CD4-positive, alpha-beta T cell treated with Interleukin-21 for 1 hour (primary cell): ENCODE measurements around the gene GTPBP10.
"Not testable (repeated sequence)": the region's sequence is repeated elsewhere in the genome, so short reads cannot be mapped to it uniquely, and the experiment has no call there.

ENCODE experiments used
- DNase-seq: peaks from one replicate; pipeline ENCODE4 v3.0.0-alpha.2; 2020

The GTPBP10 gene

GRCh38 chr7:90346336-90347125, at the start of gene GTPBP10:
Gene GTPBP10, plus strand, starts transcription at chr7:90346716. Its CDS starts 26 bp downstream, at chr7:90346742.
- peak; percentile 95 for DNase-seq

- peak; percentile 9 for DNase-seq
Observed at GRCh38 chr7:90298145-90299038, 48.1 kb upstream of the GTPBP10 start.

GRCh38 chr7:90303241-90303640, 43.3 kb upstream of the GTPBP10 start:
- no peak for DNase-seq

- no peak for DNase-seq
Observed at GRCh38 chr7:90309872-90310271, 36.6 kb upstream of the GTPBP10 start.

- no peak for DNase-seq
Observed at GRCh38 chr7:90311175-90311574, 35.3 kb upstream of the GTPBP10 start.

- DNase-seq: no peak
Observed at GRCh38 chr7:90312745-90313144, 33.8 kb upstream of the GTPBP10 start.

- DNase-seq: no peak
Observed at GRCh38 chr7:90313907-90314306, 32.6 kb upstream of the GTPBP10 start.

- DNase-seq: no peak
Observed at GRCh38 chr7:90320014-90320413, 26.5 kb upstream of the GTPBP10 start.

- no peak for DNase-seq
Observed at GRCh38 chr7:90320418-90320800, 26.1 kb upstream of the GTPBP10 start.

- no peak for DNase-seq
Observed at GRCh38 chr7:90320801-90321494, 25.6 kb upstream of the GTPBP10 start, which contains the start of gene FAM237B. Gene FAM237B, minus strand, starts transcription at chr7:90321304. Its CDS starts 1,556 bp downstream, at chr7:90319748.

GRCh38 chr7:90322837-90323236, 23.7 kb upstream of the GTPBP10 start:
- no peak for DNase-seq

- no peak for DNase-seq
Observed at GRCh38 chr7:90326500-90326899, 20.0 kb upstream of the GTPBP10 start.

GRCh38 chr7:90334193-90334843, 12.2 kb upstream of the GTPBP10 start:
- DNase-seq: no peak

- not testable (repeated sequence) for DNase-seq
Observed at GRCh38 chr7:90334926-90335325, 11.6 kb upstream of the GTPBP10 start.

- DNase-seq: no peak
Observed at GRCh38 chr7:90337106-90337505, 9.4 kb upstream of the GTPBP10 start.

GRCh38 chr7:90345016-90345415, 1.5 kb upstream of the GTPBP10 start:
- DNase-seq: no peak

GRCh38 chr7:90345595-90346335, 751 bp upstream of the GTPBP10 start:
- peak; percentile 16 for DNase-seq

- DNase-seq: no peak
Observed at GRCh38 chr7:90347759-90348158, 1.2 kb downstream of the GTPBP10 start.

- DNase-seq: no peak
Observed at GRCh38 chr7:90349305-90349704, 2.8 kb downstream of the GTPBP10 start.

- DNase-seq: not testable (repeated sequence)
Observed at GRCh38 chr7:90350032-90350431, 3.5 kb downstream of the GTPBP10 start.

- no peak for DNase-seq
Observed at GRCh38 chr7:90351987-90352386, 5.5 kb downstream of the GTPBP10 start.

- DNase-seq: no peak
Observed at GRCh38 chr7:90383422-90383821, 36.9 kb downstream of the GTPBP10 start.
